ENCODE data around the gene ANKRD66. TPM values are rescaled to one million over a fixed set of nuclear protein-coding genes. Genes with fewer than 3 reads are reported as not detected.

The ANKRD66 gene
- total and polyA plus RNA-seq, 2 donors (not counting 3 experiments of a cell fraction or from before 2014, with no cell fraction given) = not detected

DNA sequence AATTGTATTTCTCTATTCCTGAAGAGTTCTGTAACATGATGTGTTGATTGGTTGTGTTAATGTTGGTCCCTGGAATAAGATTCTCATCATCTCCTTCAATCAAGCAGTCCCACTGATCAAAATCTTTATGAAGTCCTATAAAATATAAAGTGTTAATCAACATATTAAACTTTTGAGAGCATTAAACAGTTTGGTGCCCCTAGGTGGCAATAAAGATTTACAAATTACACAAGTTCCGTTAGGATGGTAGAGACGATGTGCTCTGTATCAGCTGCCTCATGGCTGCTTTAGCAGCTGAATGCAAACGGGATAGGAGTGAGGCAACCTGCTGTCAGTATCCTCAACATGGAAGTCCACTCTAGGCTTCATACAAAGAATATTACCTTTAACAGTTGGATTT, 42.2 kb upstream of the ANKRD66 start:
- peaks cover 0 to 10% of the 10 kb centered on the region in 2 experiments for H3K27me3 ChIP-seq (ENCODE audit: control insufficient read depth in 2 of 2, insufficient read depth in 2 of 2, low read length in 2 of 2)
- no peaks in the 10 kb centered on the region for H3K9me1 ChIP-seq (replicated peaks; ENCODE audit: control insufficient read depth, extremely low read depth, insufficient read depth, low read length)
- H3K9ac ChIP-seq (replicated peaks; ENCODE audit: extremely low read depth, insufficient read depth, low read length) = no peak overlapping the region
- intact Hi-C loops (cut with micrococcal nuclease) = no loop called here
- POLR2A ChIA-PET = no interaction called here
- H3K4me1 ChIP-seq (ENCODE audit: control insufficient read depth, extremely low read depth, insufficient read depth, low read length) = no peaks in the 10 kb centered on the region
- no peaks in the 10 kb centered on the region for H3K36me3 ChIP-seq (ENCODE audit: control insufficient read depth in 2 of 2, extremely low read depth in 1 of 2, insufficient read depth in 2 of 2, low read length in 2 of 2)
- no peak overlapping the region for H2AFZ ChIP-seq (ENCODE audit: low read depth, low read length)
- CTCF ChIA-PET = no interaction called here
- TF ChIP-seq POLR2A (IDR thresholded peaks at IDR 0.05; ENCODE audit: low read depth, low read length) (no peak), POLR2AphosphoS5 (IDR thresholded peaks at IDR 0.05; ENCODE audit: insufficient read depth, low read depth, low read length) (no peak)
- TF ChIP-seq, protein P1, sequence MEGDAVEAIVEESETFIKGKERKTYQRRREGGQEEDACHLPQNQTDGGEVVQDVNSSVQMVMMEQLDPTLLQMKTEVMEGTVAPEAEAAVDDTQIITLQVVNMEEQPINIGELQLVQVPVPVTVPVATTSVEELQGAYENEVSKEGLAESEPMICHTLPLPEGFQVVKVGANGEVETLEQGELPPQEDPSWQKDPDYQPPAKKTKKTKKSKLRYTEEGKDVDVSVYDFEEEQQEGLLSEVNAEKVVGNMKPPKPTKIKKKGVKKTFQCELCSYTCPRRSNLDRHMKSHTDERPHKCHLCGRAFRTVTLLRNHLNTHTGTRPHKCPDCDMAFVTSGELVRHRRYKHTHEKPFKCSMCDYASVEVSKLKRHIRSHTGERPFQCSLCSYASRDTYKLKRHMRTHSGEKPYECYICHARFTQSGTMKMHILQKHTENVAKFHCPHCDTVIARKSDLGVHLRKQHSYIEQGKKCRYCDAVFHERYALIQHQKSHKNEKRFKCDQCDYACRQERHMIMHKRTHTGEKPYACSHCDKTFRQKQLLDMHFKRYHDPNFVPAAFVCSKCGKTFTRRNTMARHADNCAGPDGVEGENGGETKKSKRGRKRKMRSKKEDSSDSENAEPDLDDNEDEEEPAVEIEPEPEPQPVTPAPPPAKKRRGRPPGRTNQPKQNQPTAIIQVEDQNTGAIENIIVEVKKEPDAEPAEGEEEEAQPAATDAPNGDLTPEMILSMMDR (IDR thresholded peaks at IDR 0.05; ENCODE audit: extremely low read depth in 1 of 2, insufficient read depth in 1 of 2, low read depth in 1 of 2, low read length in 2 of 2) = peak in 1 of 2 donors; percentile 5
- H3K4me2 ChIP-seq (ENCODE audit: insufficient read depth, low read length) = no peak overlapping the region
- no TSS peak for BruUV-seq (replicated peaks)
- no peaks in the 10 kb centered on the region for H3K79me2 ChIP-seq (ENCODE audit: control insufficient read depth, insufficient read depth, low read length)
- H3K4me3 ChIP-seq (replicated peaks in 1 of 3; ENCODE audit: insufficient read depth in 1 of 3, low read depth in 1 of 3, low read length in 3 of 3) = no peak overlapping the region
- no peaks in the 10 kb centered on the region for H3K9me3 ChIP-seq (replicated peaks; ENCODE audit: control insufficient read depth, insufficient read depth, low read length)
- no peak overlapping the region for H3K27ac ChIP-seq (ENCODE audit: insufficient read depth, low read depth, low read length)
- FAIRE-seq (no peak), DNase-seq (ENCODE audit: low read depth, low spot score) (peak; percentile 10)
- H4K20me1 ChIP-seq (replicated peaks; ENCODE audit: control insufficient read depth, extremely low read depth, insufficient read depth, low read length) = no peaks in the 10 kb centered on the region
- dilution Hi-C loops (cut with MboI; ENCODE audit: extremely low pct_ligation_motif_present, low sequenced_read_pairs) = no loop called here

DNA sequence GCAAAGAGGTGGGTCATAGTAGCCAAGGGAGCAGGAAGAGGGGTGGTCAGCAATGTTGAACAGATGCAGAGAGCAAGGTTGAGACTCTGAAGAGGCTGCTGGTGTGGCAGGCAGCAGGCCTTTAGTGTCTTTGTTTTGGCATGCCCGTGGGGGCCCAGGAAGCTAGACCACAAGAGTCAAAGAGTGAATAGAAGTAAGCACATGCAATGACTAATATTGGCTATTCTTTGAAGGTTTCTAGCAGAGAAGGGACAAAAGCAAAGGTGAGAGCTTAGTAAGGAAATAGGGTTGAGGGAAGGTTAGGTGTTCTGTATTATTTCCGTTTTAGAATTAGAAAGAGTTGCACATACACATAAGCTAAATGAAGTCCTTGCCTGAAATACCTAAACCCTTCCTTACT, 40.3 kb upstream of the ANKRD66 start:
- dilution Hi-C loops (cut with MboI; ENCODE audit: extremely low pct_ligation_motif_present, low sequenced_read_pairs) = no loop called here
- no peak for FAIRE-seq

More for the DNA sequence above, 40.3 kb upstream of the ANKRD66 start:
- POLR2A ChIA-PET = no interaction called here
- BruUV-seq (replicated peaks) = no TSS peak
- intact Hi-C loops (cut with micrococcal nuclease) = no loop called here
- H4K20me1 ChIP-seq (replicated peaks; ENCODE audit: control insufficient read depth, extremely low read depth, insufficient read depth, low read length) = no peaks in the 10 kb centered on the region
- no peak overlapping the region for H3K4me2 ChIP-seq (ENCODE audit: insufficient read depth, low read length)
- no peak overlapping the region for H2AFZ ChIP-seq (ENCODE audit: low read depth, low read length)
- H3K9ac ChIP-seq (replicated peaks; ENCODE audit: extremely low read depth, insufficient read depth, low read length) = no peak overlapping the region
- no peaks in the 10 kb centered on the region for H3K9me1 ChIP-seq (replicated peaks; ENCODE audit: control insufficient read depth, extremely low read depth, insufficient read depth, low read length)
- no peak overlapping the region for H3K27ac ChIP-seq (ENCODE audit: insufficient read depth, low read depth, low read length)
- H3K36me3 ChIP-seq (ENCODE audit: control insufficient read depth in 2 of 2, extremely low read depth in 1 of 2, insufficient read depth in 2 of 2, low read length in 2 of 2) = no peaks in the 10 kb centered on the region
- H3K4me1 ChIP-seq (ENCODE audit: control insufficient read depth, extremely low read depth, insufficient read depth, low read length) = no peaks in the 10 kb centered on the region
- CTCF ChIA-PET = no interaction called here
- no peak overlapping the region for H3K4me3 ChIP-seq (replicated peaks in 1 of 3; ENCODE audit: insufficient read depth in 1 of 3, low read depth in 1 of 3, low read length in 3 of 3)
- no peaks in the 10 kb centered on the region for H3K9me3 ChIP-seq (replicated peaks; ENCODE audit: control insufficient read depth, insufficient read depth, low read length)
- TF ChIP-seq MYC (IDR thresholded peaks at IDR 0.05; ENCODE audit: low read depth, low read length) (no peak), JUN (IDR thresholded peaks at IDR 0.05; ENCODE audit: borderline replicate concordance, insufficient read depth, insufficient read length, low read depth) (no peak), POLR2A (IDR thresholded peaks at IDR 0.05; ENCODE audit: low read depth, low read length) (no peak)
- H3K27me3 ChIP-seq (ENCODE audit: control insufficient read depth in 2 of 2, insufficient read depth in 2 of 2, low read length in 2 of 2) = peaks cover 0 to 10% of the 10 kb centered on the region in 2 experiments
- no peaks in the 10 kb centered on the region for H3K79me2 ChIP-seq (ENCODE audit: control insufficient read depth, insufficient read depth, low read length)
- DNase-seq (ENCODE audit: low read depth, low spot score) = no peak
